Testis (tissue), 2 donors: ENCODE data around the gene PILRB.

Experiments used
- POLR2A ChIP-seq: fragments of 450-650 bp; IDR thresholded peaks from one replicate; pipeline ENCODE4 v1.6.1; 2017; ENCODE audit warnings: antibody characterized with exemption, mild to moderate bottlenecking, moderate library complexity
- TF ChIP-seq, protein P1 (sequence below), 3 experiments: fragments of 450-650 bp in 2 of 3; fragments of 200-600 bp in 1 of 3; sonication (generic) in 1 of 3; IDR thresholded peaks; one replicate each; pipeline ENCODE4 v1.5.1; 2016 to 2019; ENCODE audit warnings: antibody characterized with exemption in 3 of 3, mild to moderate bottlenecking in 2 of 3, moderate library complexity in 1 of 3

DNA sequence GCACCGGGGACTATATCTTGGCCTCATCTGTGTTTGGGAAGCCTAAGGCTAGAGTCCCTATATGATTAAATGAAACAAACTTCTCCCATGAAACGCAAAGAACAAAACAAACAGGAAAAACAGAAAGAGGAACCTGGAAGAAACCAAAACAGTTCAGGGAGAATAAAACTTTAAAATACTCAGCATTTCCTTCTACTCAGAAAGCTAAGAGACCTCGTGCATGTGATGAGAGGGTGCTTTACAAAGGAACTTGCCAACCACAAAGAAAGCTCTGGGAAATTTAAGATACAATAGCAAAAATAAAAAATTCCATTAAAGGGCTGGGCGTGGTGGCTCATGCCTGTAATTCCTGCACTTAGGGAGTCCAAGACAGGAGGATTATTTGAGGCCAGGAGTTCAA is 22.3 kb downstream of the PILRB start:
- TF ChIP-seq, protein P1, sequence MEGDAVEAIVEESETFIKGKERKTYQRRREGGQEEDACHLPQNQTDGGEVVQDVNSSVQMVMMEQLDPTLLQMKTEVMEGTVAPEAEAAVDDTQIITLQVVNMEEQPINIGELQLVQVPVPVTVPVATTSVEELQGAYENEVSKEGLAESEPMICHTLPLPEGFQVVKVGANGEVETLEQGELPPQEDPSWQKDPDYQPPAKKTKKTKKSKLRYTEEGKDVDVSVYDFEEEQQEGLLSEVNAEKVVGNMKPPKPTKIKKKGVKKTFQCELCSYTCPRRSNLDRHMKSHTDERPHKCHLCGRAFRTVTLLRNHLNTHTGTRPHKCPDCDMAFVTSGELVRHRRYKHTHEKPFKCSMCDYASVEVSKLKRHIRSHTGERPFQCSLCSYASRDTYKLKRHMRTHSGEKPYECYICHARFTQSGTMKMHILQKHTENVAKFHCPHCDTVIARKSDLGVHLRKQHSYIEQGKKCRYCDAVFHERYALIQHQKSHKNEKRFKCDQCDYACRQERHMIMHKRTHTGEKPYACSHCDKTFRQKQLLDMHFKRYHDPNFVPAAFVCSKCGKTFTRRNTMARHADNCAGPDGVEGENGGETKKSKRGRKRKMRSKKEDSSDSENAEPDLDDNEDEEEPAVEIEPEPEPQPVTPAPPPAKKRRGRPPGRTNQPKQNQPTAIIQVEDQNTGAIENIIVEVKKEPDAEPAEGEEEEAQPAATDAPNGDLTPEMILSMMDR (IDR thresholded peaks at IDR 0.05) = no peak
- TF ChIP-seq POLR2A = no peak
